ENCODE data around the gene NRP1.
"Not testable (repeated sequence)": the region's sequence is repeated elsewhere in the genome, so short reads cannot be mapped to it uniquely, and the experiment has no call there.

Gene NRP1

DNA sequence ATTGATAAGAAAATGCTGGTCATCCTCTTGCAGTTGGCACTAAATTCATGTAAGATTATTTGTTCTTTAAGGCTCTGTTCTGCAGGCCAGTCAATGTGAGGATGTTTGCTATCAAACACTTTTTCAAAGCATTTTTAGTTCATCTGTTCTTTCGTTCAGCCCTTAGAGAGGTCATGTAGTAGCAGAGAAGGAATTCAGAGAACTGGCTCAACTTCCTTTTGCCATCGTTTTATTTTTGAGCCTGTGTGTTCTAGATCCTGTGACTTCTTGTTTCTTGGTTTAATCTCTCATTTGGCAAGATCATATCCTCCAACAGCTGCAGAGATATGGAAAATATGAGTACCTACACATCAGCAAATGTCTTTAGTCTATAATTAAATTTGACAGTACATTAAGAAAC is 184.3 kb downstream of the NRP1 start:
- DNase-seq (no peak), ATAC-seq (no peak)

- ATAC-seq (no peak), DNase-seq (no peak)
These were observed 187.5 kb downstream of the NRP1 start for GRCh38 chr10:33147013-33147310.

DNA sequence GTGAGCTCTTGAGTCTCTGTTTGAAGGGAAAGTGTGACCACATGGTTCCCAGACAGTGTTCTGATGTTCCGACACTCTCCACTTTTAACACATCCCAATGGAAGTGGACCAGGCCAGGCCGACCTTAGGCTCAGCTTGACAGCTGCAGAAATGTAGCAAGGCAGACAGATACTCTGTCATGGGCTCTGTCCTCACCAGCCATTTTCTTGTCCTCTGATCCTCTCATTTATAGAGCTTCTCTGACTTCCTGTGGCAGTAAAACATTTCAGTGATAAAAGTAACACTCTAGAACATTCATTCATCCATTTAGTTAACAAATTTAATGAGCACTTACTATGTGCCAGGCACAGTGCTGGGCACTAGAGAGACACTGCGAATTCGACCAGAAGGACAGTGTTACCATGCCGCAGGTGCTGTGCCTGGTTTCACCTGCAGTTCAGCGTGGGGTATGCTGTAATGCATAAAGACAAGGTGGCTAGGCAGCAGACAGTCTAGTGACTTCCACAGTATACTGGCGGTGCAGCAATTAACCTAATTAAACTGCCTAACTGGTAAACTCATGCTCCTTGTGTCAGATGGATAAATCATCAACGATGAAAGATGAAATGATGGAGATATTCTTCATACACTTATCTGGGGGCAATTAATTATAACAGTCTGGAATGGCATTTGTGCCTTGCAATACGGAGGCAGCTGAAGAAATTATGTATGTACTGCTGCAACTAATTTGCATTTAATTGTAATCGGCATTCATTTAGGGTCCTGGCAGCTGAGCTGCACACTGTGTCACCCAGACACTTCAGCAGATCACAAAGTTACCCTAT is 188.1 kb downstream of the NRP1 start:
- ATAC-seq (no peak), DNase-seq (no peak)

- ATAC-seq (no peak), DNase-seq (no peak)
These were observed 188.8 kb downstream of the NRP1 start for GRCh38 chr10:33145451-33146188.

DNA sequence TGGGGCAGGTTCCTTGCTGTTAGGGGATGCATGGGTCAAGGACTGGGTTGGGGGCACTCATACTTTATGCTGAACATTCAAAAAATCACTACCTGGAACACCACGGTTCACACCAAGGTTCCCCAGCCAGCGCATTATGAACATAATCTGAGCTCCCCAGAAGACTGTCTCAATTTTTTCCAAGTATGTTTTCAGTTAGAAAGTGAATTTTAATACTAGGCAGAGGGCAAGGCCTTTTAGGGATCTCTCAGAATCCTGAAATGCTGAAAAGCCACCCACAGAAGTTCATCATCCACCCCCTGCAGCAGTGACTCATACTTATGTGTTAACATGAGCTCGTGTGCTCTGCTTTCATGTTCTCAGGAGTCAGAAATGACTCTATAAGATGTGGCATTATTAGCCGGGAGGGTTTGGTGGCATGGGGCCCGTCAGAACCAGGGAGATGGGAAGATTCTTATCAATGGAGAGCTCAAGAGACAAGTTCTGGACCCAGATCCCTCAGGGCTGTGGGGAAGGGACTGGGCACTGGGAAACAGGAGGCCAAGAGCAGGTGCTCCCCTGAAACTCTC is 191.2 kb downstream of the NRP1 start:
- ATAC-seq: peak; percentile 82

DNA sequence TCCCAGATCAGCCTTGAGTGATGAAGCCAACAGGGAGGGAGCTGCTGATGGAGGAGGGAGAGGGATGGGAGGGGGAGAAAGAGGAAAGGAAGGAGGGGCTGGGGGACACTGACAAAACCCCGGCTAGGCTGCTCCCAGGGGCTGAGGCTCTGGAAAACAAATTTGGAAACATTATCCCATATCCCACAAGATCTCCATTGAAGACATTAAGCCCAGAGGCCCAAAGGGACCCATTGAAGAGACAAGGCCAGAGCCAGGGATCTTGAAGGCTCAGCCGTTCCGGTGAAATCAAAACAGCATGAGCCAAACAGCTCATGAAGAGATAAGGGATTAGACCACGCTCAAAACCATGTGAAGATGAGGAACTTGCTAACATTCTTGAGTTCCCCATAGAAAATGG is 192.2 kb downstream of the NRP1 start:
- no peak for ATAC-seq
- no peak for DNase-seq

More for the DNA sequence above, 191.2 kb downstream of the NRP1 start:
- DNase-seq: peak; percentile 57

DNA sequence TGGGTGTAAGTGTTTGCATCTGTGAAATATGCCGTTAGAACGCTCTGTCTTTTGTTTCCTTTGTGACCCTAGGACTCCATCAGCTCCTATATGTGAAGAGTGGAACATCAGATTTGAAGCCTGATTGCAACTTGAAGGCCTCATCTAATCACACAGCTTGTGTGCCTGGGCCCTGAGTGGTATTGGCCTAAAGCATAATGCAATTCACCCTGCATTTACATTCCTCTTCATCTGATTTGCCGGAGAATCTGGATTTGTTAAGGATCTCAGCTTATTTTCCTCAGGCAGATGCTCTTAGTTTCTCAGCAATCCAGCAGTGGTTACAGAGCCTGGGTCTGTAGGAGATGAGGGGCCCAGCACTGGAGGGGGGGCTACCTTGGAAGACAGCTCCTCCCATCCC is 193.2 kb downstream of the NRP1 start:
- ATAC-seq (no peak), DNase-seq (no peak)

GRCh38 chr10:33139181-33139646 is 195.3 kb downstream of the NRP1 start:
- ATAC-seq: peak; percentile 28
- DNase-seq: peak; percentile 67

GRCh38 chr10:33138686-33139085 is 195.8 kb downstream of the NRP1 start:
- ATAC-seq, DNase-seq: not testable (repeated sequence)

- ATAC-seq: no peak
- DNase-seq: no peak
These were observed 197.0 kb downstream of the NRP1 start for GRCh38 chr10:33137356-33138005.

DNA sequence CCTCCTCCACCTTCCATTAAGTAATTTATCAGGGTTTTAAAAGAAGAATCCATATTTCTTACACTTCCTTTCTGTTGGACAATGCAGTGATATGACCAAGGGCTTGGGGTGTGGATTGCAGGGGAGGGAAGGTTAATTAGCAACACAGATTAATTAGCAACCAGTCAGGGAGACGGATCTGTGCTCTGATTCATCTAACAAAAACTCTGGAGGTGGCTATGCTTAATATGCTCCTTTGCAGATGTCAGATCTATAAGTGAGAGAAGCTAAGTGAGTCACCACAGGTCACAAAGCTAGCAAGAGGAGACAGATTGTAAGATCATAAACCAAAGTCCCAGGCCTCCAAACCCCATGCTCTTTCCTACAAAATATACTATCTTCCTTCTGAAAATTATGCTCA is 197.7 kb downstream of the NRP1 start:
- DNase-seq: no peak
- peak; percentile 67 for ATAC-seq

- DNase-seq: no peak
- ATAC-seq: peak; percentile 16
These were observed 198.2 kb downstream of the NRP1 start for GRCh38 chr10:33136271-33136670.

GRCh38 chr10:33134011-33134751 is 200.3 kb downstream of the NRP1 start:
- peak; percentile 81 for ATAC-seq

GRCh38 chr10:33133557-33133956 is 200.9 kb downstream of the NRP1 start:
- DNase-seq: no peak
- ATAC-seq: no peak

More at GRCh38 chr10:33134011-33134751, 200.3 kb downstream of the NRP1 start:
- DNase-seq: peak; percentile 70

DNA sequence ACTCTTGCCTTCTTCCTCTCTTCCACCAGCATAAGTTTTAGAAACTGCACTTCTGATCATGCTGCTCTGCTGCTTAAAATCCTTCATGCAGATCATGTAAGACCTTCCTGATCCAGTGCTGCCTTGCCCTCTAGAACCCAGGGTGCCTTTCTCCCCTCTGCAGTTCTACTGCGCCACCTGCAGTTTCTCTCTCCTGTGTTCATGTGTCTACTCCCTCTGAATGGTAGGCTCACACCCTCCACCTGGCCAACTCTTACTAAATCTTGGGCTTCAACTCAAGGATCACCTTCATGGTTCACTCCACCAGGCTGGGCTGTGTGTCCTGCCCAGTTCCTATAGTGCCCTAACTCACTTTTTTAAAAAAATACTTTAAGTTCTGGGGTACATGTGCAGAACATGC is 201.8 kb downstream of the NRP1 start:
- ATAC-seq (no peak), DNase-seq (peak; percentile 47)

DNA sequence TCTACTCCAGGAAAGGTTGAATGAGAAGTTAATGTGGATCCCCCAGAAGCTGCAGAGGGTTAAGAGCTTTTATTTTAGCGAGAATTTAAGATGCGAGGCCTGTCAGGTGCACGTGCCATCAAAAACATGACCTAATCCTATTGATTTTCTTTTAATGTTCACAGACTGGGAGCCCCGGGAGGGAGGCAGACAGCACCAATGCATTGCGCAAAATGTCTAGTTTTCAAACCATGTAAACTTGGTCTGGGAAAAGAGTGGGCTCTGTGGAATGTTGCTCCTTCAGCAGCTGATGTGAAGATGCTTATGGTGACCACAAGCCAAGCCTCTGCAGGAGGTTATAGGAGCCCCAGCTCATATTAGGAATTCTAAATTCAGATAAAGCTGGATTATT is 204.5 kb downstream of the NRP1 start:
- ATAC-seq (no peak), DNase-seq (no peak)

DNA sequence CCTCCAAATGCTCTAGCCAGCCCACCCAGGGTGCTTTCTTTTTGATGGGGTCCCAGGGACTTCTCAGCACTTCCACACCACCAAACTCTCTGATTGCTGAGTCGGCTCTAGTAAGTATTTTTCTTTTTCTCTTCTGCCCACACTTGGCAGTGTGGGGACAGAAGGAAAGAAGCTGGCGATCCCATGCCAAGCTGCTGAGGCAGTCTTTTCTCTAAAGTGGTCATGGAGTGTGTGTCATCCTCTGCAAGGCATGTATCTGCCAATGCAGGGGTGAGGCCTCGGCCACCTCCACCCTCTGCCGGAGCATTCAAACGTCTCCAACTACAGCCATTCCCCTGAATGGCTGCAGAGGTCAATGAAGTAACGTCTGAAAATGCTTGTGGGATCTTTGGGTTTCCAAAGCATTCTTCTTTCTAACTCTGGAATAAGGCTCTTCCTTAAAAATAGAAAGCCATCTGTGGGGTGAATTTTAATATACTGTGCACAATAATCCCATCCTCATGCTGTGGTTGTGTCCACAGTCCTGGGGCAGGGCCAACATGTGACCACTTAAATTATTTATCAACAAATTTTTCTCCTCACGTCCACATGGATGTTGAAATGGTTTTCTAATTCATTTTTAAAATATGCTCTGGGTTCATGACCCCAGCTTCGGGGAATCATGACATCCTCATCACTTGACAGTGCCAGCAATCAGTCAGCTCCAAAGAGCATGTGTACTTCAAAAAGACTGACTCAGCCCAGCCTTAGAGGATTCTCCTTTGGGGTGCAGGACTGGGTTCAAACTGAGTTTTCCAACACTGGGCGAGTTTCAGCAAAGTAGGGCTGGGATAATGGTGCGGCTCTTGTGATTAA is 205.1 kb downstream of the NRP1 start:
- ATAC-seq (no peak), DNase-seq (no peak)

DNA sequence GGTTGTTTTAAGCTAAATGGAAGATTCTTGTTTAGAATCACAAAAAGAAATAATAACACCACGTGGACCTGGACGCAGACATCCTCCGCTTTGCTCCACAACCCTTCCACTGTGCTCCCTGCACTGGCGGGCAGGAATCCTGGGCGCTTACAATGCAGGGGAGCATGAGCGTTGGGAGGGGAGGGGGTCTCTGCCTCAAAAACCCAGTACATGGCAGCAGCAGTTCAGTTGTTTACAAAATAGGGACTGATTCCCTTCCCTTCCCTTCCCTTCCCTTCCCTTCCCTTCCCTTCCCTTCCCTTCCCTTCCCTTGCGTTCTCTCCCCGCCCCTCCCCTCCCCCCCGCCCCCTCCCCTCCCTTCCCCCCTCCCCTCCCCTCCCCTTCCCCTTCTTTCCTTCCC is 206.8 kb downstream of the NRP1 start:
- no peak for ATAC-seq
- DNase-seq: no peak

Measured in stimulated activated naive CD8-positive, alpha-beta T cell treated with anti-CD3 and anti-CD28 coated beads, Interleukin-15, Interleukin-2, amounts not matched to agents 100 U/mL and 50 U/mL, for 24 hours (primary cell).